C4-2B (cell line): ENCODE data around the gene SOX12.

Experiments
- ZFX ChIP-seq: fragments of 450-650 bp; IDR thresholded peaks from 2 replicates; pipeline ENCODE4 v1.6.1; 2017
- TF ChIP-seq, protein P1 (sequence below): fragments of 450-650 bp; conservative IDR thresholded peaks from 2 replicates; pipeline ENCODE4 v1.5.1; 2017; ENCODE audit warnings: mild to moderate bottlenecking

DNA sequence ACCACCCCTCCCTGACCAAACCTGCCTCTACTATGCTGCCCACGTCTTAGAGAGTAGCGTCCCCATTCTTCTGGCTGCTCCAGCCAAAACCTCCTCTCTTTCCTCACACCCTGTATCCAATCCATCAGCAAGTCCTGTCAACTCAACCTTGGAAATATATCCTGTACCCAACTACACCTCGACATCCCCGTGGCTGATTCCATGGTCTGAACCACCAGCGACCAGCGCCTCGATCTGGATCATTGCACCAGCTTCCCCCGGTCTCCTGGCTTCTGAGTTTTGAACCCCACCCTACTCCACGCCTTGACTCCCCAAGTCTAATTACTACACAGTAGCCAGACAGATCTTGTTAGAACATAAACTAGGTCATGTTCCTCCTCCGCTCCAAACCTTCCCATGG lies 31.4 kb downstream of the SOX12 start:
- TF ChIP-seq, protein P1, sequence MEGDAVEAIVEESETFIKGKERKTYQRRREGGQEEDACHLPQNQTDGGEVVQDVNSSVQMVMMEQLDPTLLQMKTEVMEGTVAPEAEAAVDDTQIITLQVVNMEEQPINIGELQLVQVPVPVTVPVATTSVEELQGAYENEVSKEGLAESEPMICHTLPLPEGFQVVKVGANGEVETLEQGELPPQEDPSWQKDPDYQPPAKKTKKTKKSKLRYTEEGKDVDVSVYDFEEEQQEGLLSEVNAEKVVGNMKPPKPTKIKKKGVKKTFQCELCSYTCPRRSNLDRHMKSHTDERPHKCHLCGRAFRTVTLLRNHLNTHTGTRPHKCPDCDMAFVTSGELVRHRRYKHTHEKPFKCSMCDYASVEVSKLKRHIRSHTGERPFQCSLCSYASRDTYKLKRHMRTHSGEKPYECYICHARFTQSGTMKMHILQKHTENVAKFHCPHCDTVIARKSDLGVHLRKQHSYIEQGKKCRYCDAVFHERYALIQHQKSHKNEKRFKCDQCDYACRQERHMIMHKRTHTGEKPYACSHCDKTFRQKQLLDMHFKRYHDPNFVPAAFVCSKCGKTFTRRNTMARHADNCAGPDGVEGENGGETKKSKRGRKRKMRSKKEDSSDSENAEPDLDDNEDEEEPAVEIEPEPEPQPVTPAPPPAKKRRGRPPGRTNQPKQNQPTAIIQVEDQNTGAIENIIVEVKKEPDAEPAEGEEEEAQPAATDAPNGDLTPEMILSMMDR = no peak
- no peak for TF ChIP-seq ZFX
